HL-60 (cell line): ENCODE data around the gene DNAAF3.

Experiments used
- GABPA ChIP-seq: IDR thresholded peaks from 2 replicates; pipeline ENCODE4 v1.6.1; 2012; ENCODE audit warnings: low read depth
- POLR2AphosphoS5 ChIP-seq: IDR thresholded peaks from 2 replicates; pipeline ENCODE4 v1.6.1; 2012; ENCODE audit warnings: low read depth
- TF ChIP-seq, protein P1 (sequence below): IDR thresholded peaks from one replicate; pipeline ENCODE4 v1.5.1; 2011; ENCODE audit warnings: low read length, control low read depth, inconsistent platforms; ENCODE audit not compliant: insufficient read depth
- TF ChIP-seq, protein P2 (sequence below): IDR thresholded peaks from 2 replicates; pipeline ENCODE4 v1.6.1; 2012; ENCODE audit warnings: low read depth; ENCODE audit not compliant: insufficient replicate concordance

DNA sequence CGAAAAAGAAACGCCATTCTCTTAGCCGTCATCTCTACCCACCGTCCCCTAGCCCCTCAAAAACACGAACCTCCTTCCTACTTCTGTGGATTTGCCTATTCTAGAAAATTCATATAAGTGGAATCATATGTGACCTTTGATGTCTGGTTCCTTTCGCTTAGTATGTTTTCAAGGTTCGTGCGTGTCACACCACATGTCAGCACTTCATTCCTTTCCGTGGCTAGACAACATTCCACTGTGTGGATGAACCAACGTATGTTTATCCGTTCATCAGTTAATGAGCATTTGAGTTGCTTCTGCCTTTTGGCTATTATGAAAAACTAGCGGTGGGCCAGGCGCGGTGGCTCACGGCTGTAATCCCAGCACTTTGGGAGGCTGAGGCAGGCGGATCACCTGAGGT, 35.0 kb downstream of the DNAAF3 start:
- TF ChIP-seq, protein P1, sequence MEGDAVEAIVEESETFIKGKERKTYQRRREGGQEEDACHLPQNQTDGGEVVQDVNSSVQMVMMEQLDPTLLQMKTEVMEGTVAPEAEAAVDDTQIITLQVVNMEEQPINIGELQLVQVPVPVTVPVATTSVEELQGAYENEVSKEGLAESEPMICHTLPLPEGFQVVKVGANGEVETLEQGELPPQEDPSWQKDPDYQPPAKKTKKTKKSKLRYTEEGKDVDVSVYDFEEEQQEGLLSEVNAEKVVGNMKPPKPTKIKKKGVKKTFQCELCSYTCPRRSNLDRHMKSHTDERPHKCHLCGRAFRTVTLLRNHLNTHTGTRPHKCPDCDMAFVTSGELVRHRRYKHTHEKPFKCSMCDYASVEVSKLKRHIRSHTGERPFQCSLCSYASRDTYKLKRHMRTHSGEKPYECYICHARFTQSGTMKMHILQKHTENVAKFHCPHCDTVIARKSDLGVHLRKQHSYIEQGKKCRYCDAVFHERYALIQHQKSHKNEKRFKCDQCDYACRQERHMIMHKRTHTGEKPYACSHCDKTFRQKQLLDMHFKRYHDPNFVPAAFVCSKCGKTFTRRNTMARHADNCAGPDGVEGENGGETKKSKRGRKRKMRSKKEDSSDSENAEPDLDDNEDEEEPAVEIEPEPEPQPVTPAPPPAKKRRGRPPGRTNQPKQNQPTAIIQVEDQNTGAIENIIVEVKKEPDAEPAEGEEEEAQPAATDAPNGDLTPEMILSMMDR, result no peak
- TF ChIP-seq POLR2AphosphoS5, result no peak
- no peak for TF ChIP-seq GABPA
- TF ChIP-seq, protein P2, sequence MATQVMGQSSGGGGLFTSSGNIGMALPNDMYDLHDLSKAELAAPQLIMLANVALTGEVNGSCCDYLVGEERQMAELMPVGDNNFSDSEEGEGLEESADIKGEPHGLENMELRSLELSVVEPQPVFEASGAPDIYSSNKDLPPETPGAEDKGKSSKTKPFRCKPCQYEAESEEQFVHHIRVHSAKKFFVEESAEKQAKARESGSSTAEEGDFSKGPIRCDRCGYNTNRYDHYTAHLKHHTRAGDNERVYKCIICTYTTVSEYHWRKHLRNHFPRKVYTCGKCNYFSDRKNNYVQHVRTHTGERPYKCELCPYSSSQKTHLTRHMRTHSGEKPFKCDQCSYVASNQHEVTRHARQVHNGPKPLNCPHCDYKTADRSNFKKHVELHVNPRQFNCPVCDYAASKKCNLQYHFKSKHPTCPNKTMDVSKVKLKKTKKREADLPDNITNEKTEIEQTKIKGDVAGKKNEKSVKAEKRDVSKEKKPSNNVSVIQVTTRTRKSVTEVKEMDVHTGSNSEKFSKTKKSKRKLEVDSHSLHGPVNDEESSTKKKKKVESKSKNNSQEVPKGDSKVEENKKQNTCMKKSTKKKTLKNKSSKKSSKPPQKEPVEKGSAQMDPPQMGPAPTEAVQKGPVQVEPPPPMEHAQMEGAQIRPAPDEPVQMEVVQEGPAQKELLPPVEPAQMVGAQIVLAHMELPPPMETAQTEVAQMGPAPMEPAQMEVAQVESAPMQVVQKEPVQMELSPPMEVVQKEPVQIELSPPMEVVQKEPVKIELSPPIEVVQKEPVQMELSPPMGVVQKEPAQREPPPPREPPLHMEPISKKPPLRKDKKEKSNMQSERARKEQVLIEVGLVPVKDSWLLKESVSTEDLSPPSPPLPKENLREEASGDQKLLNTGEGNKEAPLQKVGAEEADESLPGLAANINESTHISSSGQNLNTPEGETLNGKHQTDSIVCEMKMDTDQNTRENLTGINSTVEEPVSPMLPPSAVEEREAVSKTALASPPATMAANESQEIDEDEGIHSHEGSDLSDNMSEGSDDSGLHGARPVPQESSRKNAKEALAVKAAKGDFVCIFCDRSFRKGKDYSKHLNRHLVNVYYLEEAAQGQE, result no peak
